Measurements from ENCODE around the gene NDST4.

GRCh38 chr4:114839986-114840385 is 273.4 kb downstream of the NDST4 start:
- TF ChIP-seq RAD21 (IDR thresholded peaks at IDR 0.05) (no peak), CTCF (IDR thresholded peaks at IDR 0.05; ENCODE audit: low read depth, low read length, missing input control) (no peak)

Data from liver (tissue), 3 donors.